Iris pigment epithelial cell (primary cell): ENCODE results near the gene OR10AG1.
A peak's percentile ranks its signal among the peaks of the same experiment; 100 is the strongest.

Experiments used
- DNase-seq: peaks from one replicate; pipeline ENCODE4 v3.0.0-alpha.2; 2011; ENCODE audit warnings: low read depth

The OR10AG1 gene

GRCh38 chr11:55969845-55970244 is at the start of gene OR10AG1:
Gene OR10AG1 (minus strand): TSS chr11:55969945. CDS start chr11:55969907, 38 bp downstream.
- DNase-seq: no peak

- DNase-seq: no peak
These were observed 44.1 kb upstream of the OR10AG1 start for GRCh38 chr11:56013805-56014204.

- DNase-seq: no peak
These were observed 41.0 kb upstream of the OR10AG1 start for GRCh38 chr11:56010716-56011115.

- no peak for DNase-seq
These were observed 24.8 kb upstream of the OR10AG1 start, which contains the start of gene OR5F1 for GRCh38 chr11:55994525-55994924. Gene OR5F1 (minus strand): TSS chr11:55994625. CDS start chr11:55994625, 0 bp downstream.

- no peak for DNase-seq
These were observed 1.2 kb upstream of the OR10AG1 start for GRCh38 chr11:55970935-55971334.

- no peak for DNase-seq
These were observed 1.8 kb downstream of the OR10AG1 start for GRCh38 chr11:55967914-55968313.

DNA sequence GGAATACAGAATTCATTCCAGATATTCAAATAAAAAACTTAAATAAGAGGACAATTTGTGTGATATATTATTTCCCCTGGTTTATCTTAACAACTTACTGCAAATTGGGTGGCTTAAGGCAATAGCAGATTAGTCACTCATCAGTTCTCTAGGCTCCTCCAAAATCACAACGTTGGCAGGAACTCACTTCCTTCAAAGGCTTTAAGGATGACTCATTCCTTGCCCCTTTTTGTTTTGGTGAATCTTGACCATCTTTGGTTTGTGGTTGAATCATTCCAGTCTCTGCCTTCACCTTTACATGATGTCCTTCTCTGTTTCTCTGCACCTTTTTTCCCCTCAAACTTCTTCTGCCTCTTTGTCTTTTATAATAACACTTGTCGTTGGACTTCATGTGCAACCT is 3.4 kb downstream of the OR10AG1 start:
- no peak for DNase-seq

DNA sequence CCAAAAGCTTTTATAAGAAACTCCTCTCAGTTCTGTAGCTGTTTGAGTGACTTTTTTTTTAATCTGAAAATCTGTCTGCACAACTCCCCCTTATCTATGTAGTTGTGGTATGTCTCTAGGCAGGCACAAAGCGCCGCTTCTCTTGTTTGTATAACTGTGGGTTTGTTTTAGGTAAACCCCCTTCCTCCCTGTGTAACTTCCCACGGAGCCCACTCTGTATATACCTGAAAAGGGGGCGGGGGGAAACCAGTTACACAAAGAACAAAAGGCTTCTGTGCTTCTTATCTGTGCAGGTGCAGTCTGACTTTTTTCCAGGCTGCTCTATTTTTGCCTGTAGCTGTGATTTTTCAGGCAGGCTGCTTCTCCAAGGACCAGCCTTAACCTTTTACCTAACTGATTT is 13.2 kb downstream of the OR10AG1 start:
- no peak for DNase-seq

GRCh38 chr11:55949330-55949729 is 20.4 kb downstream of the OR10AG1 start:
- no peak for DNase-seq

DNA sequence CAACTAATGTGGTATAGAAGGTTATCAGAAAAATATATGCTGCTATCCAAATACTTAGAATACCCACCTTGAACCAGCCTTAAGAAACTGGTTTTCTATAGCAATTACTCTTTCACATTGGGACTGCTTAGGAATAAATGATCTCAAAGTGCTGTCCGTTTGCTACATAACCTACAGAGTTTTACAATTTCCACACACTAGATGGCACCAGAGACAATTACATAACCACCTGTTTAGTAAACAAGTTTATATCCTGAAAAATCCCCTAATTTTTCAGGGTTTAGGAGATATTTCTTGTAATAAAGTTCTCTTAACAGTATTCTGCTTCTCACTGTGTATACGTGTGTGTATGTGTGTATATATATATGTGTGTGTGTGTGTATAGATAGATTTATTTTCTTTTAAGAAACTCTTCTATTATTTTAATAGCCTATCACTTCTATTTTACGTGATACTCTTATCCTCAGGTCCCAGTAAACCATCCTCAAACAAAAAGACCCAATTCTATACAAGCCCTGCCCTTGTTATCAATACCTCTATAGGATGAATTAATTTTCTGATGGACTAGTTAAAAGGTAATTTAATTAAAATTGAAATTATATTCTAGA is 26.9 kb downstream of the OR10AG1 start:
- peak; percentile 27 for DNase-seq

DNA sequence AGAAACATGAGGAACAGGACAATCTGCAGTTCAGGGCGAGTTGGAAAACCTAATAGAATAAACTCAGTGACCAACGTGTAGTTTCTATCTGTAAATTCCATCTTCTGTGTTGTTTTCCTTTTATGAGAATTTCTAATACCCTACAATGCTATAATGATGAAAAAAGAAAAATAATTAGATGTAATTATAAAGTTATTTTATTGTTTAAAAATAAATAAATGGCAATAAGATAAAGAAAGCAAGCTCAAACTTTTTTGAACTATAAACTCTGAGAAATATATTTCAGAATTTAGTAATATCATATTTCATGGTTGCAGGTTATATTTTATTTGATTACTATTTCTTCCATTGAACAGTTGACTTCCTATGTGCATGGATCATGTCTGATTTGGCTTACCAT is 33.4 kb downstream of the OR10AG1 start, which contains the start of gene OR5I1:
OR5I1 (minus strand) TSS at position 101 of the 400 bp plus-strand sequence; CDS start at position 101, 0 bp downstream.
- DNase-seq: no peak

GRCh38 chr11:55920537-55920936 is 49.2 kb downstream of the OR10AG1 start:
- no peak for DNase-seq
